ENCODE results near the gene SHH. TPM values are rescaled to one million over a fixed set of nuclear protein-coding genes. Genes with fewer than 3 reads are reported as not detected.

The SHH gene
- total and polyA plus RNA-seq, 2 experiments from 2014 or later: not detected

DNA sequence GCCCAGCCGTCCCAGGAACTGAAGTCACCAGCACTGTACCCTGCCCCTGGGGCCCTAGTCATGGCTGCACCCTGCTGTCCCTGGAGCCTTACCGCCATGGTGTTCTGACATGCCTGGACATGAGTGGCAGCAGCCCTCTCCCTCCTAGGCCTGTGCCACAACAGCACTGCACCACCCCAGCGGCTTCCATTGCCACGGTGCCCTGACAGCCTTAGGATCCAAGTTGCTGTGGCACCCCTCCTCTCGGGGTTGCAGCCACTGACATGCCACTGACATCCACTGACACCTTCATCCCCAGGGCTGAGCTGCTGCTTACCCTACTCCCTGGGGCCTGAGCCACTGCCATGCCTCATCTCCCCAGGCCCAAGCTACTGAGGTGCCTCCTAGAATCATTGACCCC, 39.6 kb upstream of the SHH start (continued):
- TF ChIP-seq, protein P1, sequence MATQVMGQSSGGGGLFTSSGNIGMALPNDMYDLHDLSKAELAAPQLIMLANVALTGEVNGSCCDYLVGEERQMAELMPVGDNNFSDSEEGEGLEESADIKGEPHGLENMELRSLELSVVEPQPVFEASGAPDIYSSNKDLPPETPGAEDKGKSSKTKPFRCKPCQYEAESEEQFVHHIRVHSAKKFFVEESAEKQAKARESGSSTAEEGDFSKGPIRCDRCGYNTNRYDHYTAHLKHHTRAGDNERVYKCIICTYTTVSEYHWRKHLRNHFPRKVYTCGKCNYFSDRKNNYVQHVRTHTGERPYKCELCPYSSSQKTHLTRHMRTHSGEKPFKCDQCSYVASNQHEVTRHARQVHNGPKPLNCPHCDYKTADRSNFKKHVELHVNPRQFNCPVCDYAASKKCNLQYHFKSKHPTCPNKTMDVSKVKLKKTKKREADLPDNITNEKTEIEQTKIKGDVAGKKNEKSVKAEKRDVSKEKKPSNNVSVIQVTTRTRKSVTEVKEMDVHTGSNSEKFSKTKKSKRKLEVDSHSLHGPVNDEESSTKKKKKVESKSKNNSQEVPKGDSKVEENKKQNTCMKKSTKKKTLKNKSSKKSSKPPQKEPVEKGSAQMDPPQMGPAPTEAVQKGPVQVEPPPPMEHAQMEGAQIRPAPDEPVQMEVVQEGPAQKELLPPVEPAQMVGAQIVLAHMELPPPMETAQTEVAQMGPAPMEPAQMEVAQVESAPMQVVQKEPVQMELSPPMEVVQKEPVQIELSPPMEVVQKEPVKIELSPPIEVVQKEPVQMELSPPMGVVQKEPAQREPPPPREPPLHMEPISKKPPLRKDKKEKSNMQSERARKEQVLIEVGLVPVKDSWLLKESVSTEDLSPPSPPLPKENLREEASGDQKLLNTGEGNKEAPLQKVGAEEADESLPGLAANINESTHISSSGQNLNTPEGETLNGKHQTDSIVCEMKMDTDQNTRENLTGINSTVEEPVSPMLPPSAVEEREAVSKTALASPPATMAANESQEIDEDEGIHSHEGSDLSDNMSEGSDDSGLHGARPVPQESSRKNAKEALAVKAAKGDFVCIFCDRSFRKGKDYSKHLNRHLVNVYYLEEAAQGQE (IDR thresholded peaks at IDR 0.05; ENCODE audit: unreplicated experiment): no peak
- TF ChIP-seq EZH2phosphoT487 (IDR thresholded peaks at IDR 0.05; ENCODE audit: unreplicated experiment) (no peak), ZNF114 (CRISPR knock-in tag; IDR thresholded peaks at IDR 0.05) (no peak), ZNF331 (CRISPR knock-in tag; IDR thresholded peaks at IDR 0.05; ENCODE audit: low read depth) (no peak)

DNA sequence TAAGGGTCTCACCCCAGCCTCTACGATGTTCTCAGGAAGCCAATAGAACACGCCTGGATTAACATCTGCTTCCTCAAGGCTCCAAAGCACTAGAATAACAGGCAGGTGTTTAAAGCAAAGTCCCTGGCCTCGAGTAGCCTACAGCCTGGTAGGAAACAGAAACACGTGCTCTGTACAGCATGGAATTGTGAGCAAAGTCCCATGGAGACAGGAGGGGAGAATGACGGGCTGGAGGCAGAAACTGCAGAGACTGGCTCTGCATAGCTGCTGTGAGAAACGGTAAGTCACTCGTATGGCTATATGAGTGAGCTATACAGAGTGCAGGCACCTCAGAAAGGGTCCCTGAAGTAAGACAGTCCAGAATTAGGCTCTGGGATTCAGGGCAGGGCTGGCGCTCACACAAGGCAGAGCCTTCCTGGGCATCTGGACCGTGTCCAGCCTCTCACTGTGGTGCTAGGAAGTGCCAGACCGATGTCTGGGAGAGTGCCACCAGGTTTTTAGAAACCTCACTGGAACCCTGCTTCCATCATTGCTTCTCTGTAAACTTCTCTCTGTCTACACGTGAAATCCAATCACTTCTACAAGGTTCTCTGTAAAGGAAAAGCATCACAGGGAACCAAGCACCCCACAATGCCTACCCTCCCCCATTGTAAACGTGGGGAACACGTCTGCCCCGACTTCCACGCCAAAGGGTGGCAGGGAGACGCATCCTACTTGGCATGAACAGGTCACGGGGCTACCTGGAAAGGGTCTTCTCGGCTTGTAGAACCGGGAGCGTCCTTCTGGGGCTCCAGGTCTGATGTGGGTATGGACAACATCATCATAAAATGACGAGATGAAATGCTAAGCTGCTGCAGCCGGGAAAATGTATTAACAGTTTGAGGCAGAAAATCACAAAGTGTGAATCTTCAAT, 38.8 kb upstream of the SHH start:
- H3K27ac Mint-ChIP-seq: no peak overlapping the region
- Histone ChIP-seq H3K4me1 (ENCODE audit: insufficient read depth) (no peaks in the 10 kb centered on the region), H3F3A (replicated peaks; ENCODE audit: low read depth) (no peaks in the 10 kb centered on the region), H4K20me1 (replicated peaks; ENCODE audit: insufficient read depth) (no peaks in the 10 kb centered on the region), H2AFZ (no peak overlapping the region), H3K9me2 (ENCODE audit: insufficient read depth) (no peaks in the 10 kb centered on the region), H3K36me3 (ENCODE audit: insufficient read depth) (0 out of 2 replicates have a peak, but pooled peaks cover 5% of the 10 kb centered on the region), H3K79me2 (replicated peaks; ENCODE audit: insufficient read depth) (no peaks in the 10 kb centered on the region), H3K27ac (ENCODE audit: low read depth) (no peak overlapping the region), H3K27me3 (ENCODE audit: insufficient read depth) (no peaks in the 10 kb centered on the region), H3K4me2 (no peak overlapping the region), H3K4me3 (no peak overlapping the region)
- no peak for TF ChIP-seq NANOG (IDR thresholded peaks at IDR 0.05; ENCODE audit: borderline replicate concordance)
- peaks cover 3% of the 10 kb centered on the region for H3K27me3 Mint-ChIP-seq (ENCODE audit: insufficient read depth, low read depth, poor library complexity)
- no peaks in the 10 kb centered on the region for H3K9me3 Mint-ChIP-seq
- no peak overlapping the region for H3K4me3 Mint-ChIP-seq
- no peaks in the 10 kb centered on the region for H3K4me1 Mint-ChIP-seq
- H3K36me3 Mint-ChIP-seq (ENCODE audit: low read depth): no peaks in the 10 kb centered on the region
- DNase-seq (ENCODE audit: low spot score) (no peak), ATAC-seq (no peak)

DNA sequence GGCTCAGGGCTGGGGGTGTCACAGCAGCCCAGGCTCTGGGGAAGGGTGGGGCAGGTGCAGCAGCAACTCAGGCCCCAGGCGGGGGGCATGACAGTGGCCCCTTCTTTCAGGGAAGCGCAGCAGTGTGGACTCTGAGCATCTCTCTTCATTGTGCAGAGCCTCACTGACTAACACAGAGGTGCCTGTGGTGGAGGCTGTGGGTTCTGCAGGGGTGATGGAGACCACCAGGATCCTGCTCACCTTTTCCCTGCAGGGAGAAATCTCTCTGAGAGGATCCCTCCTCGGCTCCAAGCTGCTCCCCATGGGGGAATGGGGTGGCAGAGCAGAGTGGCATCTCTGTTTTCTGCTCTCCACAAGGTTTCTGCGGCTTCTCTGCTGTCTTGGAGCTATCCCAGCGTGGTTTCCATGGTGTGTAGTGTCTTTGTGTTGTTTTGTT, 37.8 kb upstream of the SHH start:
- no peak overlapping the region for H3K27ac ChIP-seq (ENCODE audit: low read depth)
- Mint-ChIP-seq H3K4me1 (no peaks in the 10 kb centered on the region), H3K4me3 (no peak overlapping the region), H3K27ac (no peak overlapping the region), H3K27me3 (ENCODE audit: insufficient read depth, low read depth, poor library complexity) (peaks cover 3% of the 10 kb centered on the region), H3K9me3 (no peaks in the 10 kb centered on the region), H3K36me3 (ENCODE audit: low read depth) (no peaks in the 10 kb centered on the region)
- no peaks in the 10 kb centered on the region for H3K27me3 ChIP-seq (ENCODE audit: insufficient read depth)
- no peak overlapping the region for H2AFZ ChIP-seq
- no peaks in the 10 kb centered on the region for H3F3A ChIP-seq (replicated peaks; ENCODE audit: low read depth)
- H3K4me2 ChIP-seq: no peak overlapping the region
- no peaks in the 10 kb centered on the region for H3K9me2 ChIP-seq (ENCODE audit: insufficient read depth)
- no peaks in the 10 kb centered on the region for H3K4me1 ChIP-seq (ENCODE audit: insufficient read depth)
- 0 out of 2 replicates have a peak, but pooled peaks cover 5% of the 10 kb centered on the region for H3K36me3 ChIP-seq (ENCODE audit: insufficient read depth)
- DNase-seq (ENCODE audit: low spot score) (no peak), ATAC-seq (no peak)
- no peaks in the 10 kb centered on the region for H4K20me1 ChIP-seq (replicated peaks; ENCODE audit: insufficient read depth)
- H3K4me3 ChIP-seq: no peak overlapping the region
- no peaks in the 10 kb centered on the region for H3K79me2 ChIP-seq (replicated peaks; ENCODE audit: insufficient read depth)
- TF ChIP-seq ZNF114 (CRISPR knock-in tag; IDR thresholded peaks at IDR 0.05) (no peak), JUNB (IDR thresholded peaks at IDR 0.05; ENCODE audit: unreplicated experiment) (no peak), EZH2phosphoT487 (IDR thresholded peaks at IDR 0.05; ENCODE audit: unreplicated experiment) (no peak)
- TF ChIP-seq, protein P2, sequence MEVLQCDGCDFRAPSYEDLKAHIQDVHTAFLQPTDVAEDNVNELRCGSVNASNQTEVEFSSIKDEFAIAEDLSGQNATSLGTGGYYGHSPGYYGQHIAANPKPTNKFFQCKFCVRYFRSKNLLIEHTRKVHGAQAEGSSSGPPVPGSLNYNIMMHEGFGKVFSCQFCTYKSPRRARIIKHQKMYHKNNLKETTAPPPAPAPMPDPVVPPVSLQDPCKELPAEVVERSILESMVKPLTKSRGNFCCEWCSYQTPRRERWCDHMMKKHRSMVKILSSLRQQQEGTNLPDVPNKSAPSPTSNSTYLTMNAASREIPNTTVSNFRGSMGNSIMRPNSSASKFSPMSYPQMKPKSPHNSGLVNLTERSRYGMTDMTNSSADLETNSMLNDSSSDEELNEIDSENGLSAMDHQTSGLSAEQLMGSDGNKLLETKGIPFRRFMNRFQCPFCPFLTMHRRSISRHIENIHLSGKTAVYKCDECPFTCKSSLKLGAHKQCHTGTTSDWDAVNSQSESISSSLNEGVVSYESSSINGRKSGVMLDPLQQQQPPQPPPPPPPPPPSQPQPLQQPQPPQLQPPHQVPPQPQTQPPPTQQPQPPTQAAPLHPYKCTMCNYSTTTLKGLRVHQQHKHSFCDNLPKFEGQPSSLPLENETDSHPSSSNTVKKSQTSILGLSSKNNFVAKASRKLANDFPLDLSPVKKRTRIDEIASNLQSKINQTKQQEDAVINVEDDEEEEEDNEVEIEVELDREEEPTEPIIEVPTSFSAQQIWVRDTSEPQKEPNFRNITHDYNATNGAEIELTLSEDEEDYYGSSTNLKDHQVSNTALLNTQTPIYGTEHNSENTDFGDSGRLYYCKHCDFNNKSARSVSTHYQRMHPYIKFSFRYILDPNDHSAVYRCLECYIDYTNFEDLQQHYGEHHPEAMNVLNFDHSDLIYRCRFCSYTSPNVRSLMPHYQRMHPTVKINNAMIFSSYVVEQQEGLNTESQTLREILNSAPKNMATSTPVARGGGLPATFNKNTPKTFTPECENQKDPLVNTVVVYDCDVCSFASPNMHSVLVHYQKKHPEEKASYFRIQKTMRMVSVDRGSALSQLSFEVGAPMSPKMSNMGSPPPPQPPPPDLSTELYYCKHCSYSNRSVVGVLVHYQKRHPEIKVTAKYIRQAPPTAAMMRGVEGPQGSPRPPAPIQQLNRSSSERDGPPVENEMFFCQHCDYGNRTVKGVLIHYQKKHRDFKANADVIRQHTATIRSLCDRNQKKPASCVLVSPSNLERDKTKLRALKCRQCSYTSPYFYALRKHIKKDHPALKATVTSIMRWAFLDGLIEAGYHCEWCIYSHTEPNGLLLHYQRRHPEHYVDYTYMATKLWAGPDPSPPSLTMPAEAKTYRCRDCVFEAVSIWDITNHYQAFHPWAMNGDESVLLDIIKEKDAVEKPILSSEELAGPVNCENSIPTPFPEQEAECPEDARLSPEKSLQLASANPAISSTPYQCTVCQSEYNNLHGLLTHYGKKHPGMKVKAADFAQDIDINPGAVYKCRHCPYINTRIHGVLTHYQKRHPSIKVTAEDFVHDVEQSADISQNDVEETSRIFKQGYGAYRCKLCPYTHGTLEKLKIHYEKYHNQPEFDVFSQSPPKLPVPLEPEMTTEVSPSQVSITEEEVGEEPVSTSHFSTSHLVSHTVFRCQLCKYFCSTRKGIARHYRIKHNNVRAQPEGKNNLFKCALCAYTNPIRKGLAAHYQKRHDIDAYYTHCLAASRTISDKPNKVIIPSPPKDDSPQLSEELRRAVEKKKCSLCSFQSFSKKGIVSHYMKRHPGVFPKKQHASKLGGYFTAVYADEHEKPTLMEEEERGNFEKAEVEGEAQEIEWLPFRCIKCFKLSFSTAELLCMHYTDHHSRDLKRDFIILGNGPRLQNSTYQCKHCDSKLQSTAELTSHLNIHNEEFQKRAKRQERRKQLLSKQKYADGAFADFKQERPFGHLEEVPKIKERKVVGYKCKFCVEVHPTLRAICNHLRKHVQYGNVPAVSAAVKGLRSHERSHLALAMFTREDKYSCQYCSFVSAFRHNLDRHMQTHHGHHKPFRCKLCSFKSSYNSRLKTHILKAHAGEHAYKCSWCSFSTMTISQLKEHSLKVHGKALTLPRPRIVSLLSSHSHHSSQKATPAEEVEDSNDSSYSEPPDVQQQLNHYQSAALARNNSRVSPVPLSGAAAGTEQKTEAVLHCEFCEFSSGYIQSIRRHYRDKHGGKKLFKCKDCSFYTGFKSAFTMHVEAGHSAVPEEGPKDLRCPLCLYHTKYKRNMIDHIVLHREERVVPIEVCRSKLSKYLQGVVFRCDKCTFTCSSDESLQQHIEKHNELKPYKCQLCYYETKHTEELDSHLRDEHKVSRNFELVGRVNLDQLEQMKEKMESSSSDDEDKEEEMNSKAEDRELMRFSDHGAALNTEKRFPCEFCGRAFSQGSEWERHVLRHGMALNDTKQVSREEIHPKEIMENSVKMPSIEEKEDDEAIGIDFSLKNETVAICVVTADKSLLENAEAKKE (CRISPR knock-in tag; IDR thresholded peaks at IDR 0.05): no peak

Data from GM23338 (cell line).